Peyer's patch (tissue), 4 donors: ENCODE results near the gene CLCF1.

Experiments used
- POLR2A ChIP-seq, 2 donors: fragments of 450-650 bp; IDR thresholded peaks; one replicate each; pipeline ENCODE4 v1.5.1; 2017; ENCODE audit warnings: antibody characterized with exemption in 2 of 2, mild to moderate bottlenecking in 2 of 2, moderate library complexity in 2 of 2
- TF ChIP-seq, protein P1 (sequence below), 6 experiments: fragments of 450-650 bp in 4 of 6; fragments of 200-600 bp in 2 of 6; sonication (generic) in 1 of 6; IDR thresholded peaks; one replicate each; pipeline ENCODE4 v1.5.1; 2017 to 2019; ENCODE audit warnings: antibody characterized with exemption in 6 of 6, mild to moderate bottlenecking in 3 of 6, moderate library complexity in 1 of 6

DNA sequence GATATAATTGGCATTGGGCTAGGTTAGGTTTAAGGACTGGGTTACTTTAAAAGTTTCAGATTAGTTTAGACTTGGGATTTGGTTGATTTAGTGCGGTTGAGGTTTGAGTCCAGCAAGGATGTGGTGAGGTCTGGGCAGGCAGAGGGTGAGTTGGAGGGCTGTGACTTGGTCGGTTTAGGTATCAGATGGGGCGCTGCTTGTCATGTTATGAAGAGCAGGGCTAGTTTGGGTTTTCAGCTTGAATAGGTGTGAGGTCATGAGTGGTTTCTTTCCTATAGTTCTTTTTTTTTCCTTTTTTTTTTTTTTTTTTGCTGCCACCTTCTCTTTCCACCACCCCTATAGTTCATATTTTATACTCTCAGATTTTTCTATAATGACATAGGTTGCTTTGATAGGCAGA lies 4.8 kb downstream of the CLCF1 start:
- TF ChIP-seq, protein P1, sequence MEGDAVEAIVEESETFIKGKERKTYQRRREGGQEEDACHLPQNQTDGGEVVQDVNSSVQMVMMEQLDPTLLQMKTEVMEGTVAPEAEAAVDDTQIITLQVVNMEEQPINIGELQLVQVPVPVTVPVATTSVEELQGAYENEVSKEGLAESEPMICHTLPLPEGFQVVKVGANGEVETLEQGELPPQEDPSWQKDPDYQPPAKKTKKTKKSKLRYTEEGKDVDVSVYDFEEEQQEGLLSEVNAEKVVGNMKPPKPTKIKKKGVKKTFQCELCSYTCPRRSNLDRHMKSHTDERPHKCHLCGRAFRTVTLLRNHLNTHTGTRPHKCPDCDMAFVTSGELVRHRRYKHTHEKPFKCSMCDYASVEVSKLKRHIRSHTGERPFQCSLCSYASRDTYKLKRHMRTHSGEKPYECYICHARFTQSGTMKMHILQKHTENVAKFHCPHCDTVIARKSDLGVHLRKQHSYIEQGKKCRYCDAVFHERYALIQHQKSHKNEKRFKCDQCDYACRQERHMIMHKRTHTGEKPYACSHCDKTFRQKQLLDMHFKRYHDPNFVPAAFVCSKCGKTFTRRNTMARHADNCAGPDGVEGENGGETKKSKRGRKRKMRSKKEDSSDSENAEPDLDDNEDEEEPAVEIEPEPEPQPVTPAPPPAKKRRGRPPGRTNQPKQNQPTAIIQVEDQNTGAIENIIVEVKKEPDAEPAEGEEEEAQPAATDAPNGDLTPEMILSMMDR (IDR thresholded peaks at IDR 0.05), result no peak
- no peak for TF ChIP-seq POLR2A (IDR thresholded peaks at IDR 0.05)
